HG02840 (cell line): Measurements from ENCODE around the gene TRIO.

Source experiments
- ATAC-seq: cut with Tn5 transposase; IDR thresholded peaks from one replicate; pipeline ENCODE4 v1.9.1; 2021; ENCODE audit warnings: mild to moderate bottlenecking, moderate library complexity, moderate number of reproducible peaks; ENCODE audit not compliant: unreplicated experiment, low FRiP score

Gene TRIO

DNA sequence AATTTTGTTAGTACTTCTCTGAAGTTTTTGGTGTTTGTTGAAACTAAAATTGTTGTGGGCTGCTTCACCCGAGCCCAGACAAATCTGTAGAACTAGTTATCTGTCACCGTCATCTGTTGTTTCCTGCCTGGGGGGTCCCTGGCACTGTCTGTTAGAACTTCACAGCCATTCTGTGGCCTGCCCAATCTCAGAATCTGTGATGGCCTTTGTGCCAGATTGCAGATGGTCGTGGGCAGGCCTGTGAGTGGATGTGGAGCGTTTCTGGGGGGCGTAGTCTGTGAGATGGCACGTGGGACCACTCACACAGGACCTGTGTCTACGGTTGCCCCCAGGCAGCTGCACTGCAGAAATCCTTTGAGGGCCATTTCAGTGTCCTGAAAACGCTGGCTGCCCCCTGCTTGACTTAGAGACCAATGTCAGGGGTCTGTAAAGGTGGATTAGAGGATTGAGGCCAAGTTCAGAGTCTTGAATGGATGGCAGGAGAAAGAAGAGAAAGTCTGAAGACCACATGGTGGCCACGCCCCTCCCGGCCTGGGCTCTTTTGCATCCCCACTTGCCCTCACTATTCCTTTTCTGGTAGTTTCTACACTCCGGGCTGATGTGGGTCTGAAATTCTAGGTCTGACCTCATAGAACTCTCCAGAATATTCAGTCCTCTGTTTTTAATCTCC lies 38.3 kb downstream of the TRIO start:
- no peak for ATAC-seq

DNA sequence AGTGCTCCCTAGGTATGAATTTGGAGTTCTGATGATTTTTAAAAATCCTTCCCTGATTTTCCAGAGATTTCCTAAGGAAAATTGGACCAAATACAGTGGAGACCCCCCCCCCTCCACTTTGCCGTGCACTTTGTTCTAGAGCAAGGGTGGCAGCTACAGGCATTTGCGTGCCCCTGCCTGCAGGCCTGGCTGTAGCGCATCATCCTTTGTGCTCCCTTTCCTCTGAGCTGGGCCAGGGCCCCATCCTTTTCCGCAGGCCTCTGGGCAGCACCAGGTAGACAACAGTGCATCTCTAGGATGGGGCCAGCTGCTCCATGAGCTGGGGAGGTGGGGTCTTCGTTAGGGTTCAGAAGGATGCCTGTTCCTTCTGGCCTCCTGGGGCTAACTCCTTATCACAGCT lies 39.6 kb downstream of the TRIO start:
- ATAC-seq, result no peak

DNA sequence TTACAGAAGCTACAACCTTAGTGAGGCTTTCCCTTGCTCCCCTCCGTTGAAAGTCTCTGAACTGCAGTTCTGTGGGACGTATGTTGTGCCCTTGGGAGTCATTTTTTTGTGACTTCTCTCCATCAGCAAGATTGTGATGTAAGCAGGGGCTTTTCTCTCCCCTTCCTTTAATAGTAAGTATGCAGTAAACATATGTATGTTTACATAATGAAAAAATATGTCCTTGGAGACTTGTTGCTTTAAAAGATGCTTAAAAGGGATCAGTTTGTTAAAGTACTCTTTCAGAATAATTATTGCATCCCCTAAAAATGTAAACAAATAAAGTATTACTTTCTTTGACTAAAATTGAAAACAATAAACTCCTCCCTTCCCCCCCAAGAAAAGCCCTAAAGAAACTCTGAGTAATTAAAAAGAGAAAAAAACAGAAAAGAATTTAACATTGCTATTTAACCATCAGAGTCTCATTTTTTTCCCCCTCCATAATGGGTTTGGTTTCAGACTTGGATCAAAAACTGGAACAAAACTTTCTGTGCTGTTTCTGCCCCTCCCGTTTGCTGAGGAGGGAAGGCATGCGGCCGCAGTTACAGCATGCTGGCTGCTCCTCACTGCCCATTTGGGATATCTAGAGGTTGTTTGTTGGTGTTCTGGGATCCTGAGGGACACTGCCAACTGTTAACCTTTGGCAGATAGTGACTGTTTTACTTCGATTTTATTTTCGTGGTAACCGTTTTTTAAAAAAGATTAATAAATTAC lies 40.2 kb downstream of the TRIO start:
- ATAC-seq, result no peak

DNA sequence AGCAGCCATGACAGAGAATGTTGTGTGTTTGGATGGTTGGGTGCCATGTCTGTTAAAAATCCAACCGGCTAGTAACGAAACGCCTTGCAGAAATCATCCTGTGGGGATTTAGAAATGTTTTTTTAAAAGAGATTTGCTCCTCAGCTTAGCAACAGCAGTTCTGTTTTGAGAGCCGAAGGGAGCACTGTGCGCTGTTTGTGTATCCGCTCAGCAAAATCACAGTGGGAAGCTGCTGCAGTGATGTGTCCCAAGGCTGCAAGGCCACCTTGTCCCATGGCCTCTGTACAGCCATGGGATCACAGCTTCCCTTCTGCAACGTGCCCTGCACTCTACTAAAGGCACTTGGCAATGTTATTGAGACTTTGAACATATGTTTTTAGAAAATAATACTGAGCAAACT lies 40.9 kb downstream of the TRIO start:
- no peak for ATAC-seq

DNA sequence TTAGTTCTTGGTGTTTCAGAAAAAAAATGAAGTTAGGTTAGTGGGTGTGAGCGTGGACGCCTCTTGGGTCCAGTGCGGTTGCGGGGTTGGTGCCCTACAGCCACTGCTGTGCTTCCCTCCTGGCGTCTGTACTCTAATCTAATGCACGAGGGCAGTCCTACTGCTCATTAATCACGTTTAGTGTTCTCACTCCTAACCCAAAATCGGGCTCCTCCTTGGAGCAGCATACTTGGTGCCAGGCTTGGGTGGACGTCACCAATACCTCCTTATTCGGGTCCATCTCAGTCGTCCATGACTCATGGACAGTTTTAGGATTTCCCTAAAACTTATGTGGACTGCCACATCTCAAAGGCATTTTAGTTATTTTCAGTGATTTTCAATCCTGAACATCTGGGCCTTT lies 41.6 kb downstream of the TRIO start:
- no peak for ATAC-seq

DNA sequence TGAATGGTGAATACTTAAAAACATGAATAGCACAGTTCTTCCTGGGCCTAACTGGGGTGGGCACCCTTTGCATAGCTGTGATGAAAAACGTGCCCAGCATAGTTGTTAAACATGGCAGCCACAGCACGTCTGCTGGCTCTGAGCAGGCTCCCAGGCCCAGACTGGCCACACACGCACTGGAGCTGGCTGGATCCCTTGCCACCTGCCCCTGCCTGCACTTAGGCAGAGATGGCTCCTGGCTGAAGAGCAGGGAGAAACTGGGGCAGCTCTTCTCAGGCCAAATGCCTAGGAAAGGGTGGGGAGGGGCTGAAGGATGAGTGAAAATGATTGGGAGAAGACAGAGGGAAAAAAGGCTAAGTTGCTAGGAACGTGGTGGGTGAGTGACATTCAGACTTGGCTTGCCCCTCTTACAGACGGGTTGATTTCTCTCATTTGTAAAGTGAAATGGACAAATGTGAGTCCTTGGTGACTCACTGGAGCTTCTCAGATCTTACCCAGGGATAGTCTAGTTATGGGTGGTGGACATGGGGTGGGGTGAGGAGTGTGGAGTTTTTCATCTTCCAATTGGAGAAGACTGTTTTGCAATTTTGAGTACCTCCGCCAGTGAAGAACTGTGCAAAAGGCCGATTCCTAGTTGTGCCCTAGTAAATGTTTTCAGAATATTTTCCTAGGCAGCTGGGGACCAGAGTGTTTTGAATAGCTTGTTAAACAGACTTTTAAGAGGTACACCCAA lies 42.4 kb downstream of the TRIO start:
- ATAC-seq, result no peak

DNA sequence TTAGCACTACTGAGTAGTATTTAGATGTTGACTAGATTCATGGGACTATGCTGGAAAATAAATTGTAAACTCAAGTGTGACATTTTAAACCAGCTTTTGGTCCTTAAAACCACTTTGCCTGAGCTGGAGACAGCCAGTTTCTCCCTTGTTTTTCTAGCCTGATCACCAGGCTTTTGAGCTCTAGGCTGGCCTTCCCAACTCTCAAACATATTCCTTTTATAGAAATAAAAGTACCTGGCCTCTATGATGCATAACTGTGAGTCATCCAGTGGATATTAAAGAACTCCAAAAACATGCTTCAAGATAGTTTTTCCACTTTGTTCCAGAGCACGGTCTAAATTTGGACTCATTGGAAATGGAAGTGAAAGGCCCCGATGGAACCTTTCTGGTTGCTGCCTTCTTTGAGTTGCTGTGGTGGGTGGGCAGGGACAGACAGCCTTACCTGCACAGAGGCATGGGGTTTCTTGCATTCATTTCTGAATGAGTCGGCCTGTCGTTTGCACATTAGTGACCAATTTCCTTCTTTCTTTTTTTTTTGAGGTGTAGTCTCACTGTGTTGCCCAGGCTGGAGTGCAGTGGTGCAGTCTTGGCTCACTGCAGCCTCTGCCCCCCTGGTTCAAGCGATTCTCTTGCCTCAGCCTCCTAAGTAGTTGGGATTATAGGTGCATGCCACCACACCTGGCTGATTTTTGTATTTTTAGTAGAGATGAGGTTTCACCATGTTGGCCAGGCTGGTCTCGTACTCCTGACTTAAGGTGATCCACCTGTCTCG lies 43.1 kb downstream of the TRIO start:
- ATAC-seq, result no peak

DNA sequence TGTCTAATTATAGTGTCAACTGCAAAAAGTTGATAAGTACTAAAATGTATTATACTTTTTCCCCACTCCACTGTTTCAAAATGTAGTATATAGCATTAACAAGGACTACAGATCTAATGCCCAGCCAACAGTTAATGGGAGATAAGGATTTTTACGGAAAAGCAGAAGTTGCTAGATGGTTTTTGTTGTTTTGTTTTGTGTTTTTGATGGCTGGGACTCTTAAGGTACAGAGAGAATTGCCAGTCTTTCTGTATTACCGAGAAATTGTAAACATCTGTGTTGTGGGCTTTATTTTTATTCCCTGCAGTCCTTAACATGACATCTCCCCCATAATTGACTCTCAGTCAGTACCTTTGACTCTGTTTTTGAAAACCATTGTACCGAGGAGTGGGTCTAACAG lies 44.0 kb downstream of the TRIO start:
- ATAC-seq, result no peak

DNA sequence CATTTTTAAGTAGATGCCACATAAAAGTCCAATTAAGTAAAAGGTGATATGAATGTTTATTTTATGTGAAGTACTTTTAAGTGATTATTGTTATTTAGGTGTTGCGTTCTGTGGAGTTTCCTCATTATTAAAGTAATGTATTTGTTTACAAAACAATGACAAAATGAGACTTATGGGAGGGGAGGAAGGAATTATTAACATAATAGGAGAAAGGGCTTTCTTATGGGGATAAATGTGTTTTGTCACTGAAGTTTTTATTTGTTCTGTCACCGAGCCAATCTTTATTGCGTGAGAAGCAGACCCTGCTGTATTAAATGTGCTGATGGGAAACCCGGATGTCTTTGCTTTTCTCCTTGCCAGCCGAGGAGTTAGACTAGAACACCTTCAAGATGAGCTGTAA lies 44.5 kb downstream of the TRIO start:
- no peak for ATAC-seq

DNA sequence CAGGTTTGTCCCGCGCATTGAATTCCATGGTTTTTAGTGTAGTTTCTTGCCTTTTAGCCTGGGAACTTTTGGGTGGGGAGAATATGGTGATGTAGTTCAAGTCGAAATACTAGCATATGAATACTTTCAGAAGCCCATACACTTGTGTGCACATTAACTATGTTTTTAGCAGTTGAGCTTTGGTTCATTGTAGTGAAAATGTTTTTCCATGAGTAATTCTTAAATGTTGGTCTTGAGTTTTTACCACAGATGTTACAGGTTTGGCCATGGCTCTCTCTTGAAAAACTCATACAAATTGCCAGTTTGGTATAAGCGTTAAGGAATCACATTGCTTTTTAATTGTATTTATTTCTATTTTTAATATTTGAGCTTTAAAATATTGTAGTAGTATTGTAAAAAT lies 45.6 kb downstream of the TRIO start:
- no peak for ATAC-seq

DNA sequence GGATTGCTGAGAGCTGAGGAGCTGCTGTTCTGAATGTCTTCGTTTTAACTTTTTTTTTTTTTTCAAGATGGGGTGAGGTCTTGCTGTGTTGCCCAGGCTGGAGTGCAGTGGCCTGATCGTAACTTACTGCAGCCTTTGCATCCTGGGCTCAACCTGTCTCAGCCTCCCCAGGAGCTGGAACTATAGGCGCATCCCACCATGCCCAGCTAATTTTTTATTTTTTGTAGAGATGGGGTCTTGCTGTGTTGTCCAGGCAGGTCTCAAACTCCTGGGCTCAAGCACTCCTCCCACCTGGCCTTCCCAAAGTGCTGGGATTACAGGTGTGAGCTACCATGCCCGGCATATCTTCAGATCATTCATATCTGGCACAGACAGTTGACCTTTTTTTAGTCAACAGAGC lies 46.5 kb downstream of the TRIO start:
- ATAC-seq, result no peak

DNA sequence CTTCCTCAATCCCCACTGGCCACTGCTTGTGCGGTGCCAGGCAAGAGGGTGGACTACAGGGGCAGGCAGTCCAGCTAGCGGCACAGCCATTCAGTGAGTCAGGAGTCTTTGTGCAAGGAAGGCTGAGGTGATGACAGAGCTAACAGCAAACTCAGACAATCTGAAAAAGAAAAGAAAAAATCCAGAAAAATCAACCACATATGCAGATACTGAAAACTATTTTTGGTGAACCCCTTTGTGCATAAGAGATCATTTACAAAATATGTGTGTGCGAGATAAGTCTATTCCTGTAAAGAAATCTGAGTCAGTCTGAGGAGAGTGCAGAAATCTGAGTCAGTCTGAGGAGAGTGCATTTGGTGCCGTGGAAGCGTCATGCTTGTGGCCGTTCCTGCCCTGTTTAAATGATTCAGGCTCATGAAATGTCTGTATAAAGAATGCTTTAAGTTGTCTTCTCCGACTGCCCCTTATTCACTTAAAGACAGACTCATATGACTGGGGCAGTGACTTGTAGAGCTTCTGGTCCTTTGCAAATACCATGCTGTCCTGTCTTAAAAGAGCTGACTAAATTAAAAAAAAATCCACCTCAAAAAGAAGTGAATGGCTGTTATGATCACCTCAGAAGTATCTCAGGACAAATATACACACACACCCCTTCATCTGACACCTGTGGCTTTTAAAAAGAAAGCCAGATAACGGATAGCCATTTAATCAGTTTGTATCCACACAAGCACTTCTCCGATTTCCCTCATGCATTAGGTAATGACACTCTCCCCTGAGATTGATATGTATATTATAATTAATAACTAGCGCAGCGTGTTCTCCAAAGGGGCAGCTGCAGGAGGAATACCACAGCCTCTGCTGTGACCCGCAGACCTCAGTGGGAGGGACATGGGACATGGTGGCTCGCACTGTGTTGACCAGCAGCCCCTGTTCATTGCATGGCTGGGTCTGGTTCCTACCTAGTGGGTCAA lies 47.3 kb downstream of the TRIO start:
- ATAC-seq, result no peak

DNA sequence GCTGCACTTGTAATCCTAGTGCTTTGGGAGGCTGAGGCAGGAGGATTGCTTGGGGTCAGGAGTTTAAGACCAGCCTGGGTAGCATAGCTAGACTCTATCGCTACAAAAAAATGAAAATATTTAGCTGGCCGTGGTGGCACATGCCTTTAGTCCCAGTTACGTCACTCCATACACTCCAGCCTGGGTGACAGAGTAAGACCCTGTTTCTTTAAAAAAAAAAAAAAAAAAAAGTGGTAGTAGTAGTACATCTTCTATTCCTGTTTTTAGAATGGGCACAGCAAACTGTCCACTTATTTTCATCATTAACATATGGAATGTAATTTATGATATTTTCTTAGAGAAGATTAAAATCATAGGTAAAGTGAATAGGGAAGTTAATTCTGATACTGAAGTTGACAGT lies 48.2 kb downstream of the TRIO start:
- no peak for ATAC-seq

DNA sequence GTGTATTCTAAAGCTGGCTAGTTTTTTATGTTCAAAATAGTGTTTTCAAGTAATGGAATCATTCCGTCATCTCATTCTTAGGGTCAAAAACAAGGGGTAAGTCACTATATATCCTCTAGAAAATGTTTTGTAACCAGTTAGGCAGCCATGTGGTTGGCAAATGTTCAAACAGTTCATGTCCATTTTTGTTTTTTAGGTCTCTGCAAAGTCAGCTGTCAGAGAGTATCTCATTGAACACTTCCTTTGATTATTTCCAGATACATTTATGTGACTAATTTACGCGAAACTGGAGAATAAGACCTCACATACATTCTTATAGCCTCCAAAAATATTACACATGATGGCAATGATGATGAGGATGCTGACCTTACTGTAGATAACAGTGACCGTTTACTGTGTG lies 50.4 kb downstream of the TRIO start:
- no peak for ATAC-seq

DNA sequence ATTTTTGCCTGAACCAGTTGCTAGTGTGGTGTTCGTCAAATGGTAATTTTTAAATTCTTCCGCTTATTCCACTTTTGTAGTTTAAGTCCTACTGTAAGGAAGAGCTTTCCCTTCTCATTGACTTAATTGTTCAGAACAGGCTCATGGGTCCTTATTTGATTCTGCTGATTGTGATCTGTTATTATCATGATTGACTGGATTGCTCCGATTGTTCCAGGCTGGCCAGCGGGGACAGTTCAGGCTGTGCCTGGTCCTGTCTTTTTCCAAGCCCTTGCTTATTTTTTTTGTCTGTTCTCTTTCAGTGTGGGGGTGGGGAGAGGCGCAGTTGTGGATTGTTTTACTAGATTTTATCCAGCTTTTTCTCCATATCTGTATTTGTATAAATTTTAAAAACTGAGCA lies 52.4 kb downstream of the TRIO start:
- ATAC-seq, result no peak

DNA sequence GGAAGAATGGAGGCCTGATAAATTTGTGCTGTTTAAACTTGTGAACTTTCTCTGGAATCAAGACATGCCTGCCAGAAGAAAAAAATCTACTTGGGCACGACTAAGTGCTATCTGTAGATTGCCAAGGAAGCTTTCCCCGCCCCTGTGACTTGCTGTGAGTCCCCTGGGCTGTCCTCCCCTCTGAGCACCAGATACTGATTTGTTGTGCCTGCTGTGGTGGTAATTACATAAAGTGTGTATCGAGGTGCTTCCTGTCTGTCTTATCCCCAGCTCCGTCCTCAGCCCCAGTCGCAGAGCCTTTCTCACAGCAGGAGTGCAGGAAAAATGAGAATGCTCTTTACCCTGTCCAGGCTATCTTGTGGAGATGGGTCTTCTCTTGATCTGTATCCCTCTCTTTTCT lies 53.9 kb downstream of the TRIO start:
- no peak for ATAC-seq

DNA sequence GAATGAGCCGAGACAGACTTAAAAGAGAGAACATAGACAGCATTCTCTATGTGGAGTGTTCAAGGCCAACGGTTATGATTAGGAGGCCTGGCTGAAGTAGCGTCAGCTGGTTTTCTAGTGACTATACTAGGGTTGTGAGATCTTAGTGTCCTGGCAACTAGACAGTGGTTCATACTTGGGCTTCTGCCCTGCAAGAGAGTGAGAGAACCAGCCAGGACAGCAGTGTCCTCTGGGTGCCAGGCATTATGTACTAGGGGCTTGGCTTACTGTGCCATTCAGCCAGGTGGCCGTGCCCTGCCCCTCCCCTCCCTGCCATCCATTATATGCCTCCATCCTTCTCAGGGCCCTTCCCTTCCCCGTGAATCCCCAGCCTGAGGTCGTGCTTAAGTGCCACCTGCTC lies 56.8 kb downstream of the TRIO start:
- ATAC-seq, result no peak

DNA sequence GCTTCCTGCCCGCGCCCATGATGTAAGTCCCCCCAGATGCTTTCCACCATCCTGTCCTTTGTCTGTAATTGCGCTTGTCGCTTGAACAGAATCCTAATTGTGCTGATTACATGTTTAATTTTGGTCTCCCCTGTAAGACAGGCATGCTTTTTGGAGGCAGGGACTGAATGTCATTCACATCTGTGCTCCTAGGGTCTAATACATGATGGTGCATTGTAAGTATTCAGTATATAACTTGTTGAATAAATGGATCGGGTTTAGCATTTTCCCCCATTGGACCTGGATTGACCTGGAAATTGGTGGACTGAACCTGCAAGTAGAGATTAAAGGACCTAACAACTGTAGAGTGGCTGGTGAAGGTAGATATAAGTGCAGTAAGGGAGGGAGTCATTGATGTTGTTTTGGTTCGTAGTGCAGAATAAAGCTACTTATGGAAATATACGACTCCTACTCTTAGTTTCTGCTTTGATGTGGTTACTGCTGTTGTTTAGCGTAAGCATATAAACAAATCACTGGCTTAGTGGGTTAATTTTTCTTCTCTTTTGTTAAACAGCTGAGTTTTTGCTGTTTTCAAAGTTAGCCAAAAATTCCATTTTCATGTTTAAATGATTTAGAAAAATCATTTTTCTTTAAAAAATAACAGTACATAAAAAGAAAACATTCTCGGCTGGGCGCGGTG lies 57.3 kb downstream of the TRIO start:
- no peak for ATAC-seq

DNA sequence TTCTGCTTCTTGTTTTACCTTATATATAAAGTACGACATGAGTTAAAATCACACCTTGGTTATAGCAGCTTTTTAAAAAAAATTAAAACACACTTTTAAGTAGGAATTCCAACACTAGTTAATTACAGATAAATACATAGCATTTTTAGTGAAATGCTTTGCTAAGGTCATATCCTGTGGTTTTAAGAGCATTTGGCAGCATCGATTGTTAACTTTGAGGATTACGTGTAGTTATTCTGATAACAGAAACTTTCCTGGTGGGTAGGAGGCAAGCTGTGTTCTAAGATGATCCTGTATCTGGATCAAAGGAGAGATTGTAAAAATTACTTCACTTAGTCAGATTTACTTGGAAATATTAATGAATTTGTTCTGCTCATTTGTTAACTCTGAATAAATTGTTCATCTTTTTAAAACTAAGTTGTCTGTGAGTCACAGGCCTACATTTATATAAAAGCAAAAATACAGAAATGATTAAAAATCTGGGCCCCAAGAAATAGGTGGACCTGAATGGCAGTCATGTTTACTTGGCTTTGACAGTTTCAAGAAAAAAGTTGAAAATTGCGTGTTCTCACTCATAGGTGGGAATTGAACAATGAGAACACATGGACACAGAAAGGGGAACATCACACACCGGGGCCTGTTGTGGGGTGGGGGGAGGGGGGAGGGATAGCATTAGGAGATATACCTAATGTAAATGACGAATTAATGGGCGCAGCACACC lies 58.3 kb downstream of the TRIO start:
- ATAC-seq, result no peak
